GM21360 (cell line): ENCODE data around the gene EPN2.

Experiments used
- ATAC-seq: cut with Tn5 transposase; IDR thresholded peaks from one replicate; pipeline ENCODE4 v1.9.1; 2021; ENCODE audit warnings: mild to moderate bottlenecking, moderate library complexity; ENCODE audit not compliant: unreplicated experiment

Gene EPN2

GRCh38 chr17:19307521-19307920 lies 70.4 kb downstream of the EPN2 start:
- ATAC-seq: no peak

- ATAC-seq: no peak
Observed at GRCh38 chr17:19308398-19308797, 71.2 kb downstream of the EPN2 start.

- ATAC-seq: no peak
Observed at GRCh38 chr17:19309701-19310100, 72.5 kb downstream of the EPN2 start.

- no peak for ATAC-seq
Observed at GRCh38 chr17:19310151-19310550, 73.0 kb downstream of the EPN2 start.

- ATAC-seq: no peak
Observed at GRCh38 chr17:19311016-19311415, 73.8 kb downstream of the EPN2 start.

GRCh38 chr17:19311421-19312215 lies 74.5 kb downstream of the EPN2 start:
- ATAC-seq: no peak

GRCh38 chr17:19312406-19312805 lies 75.2 kb downstream of the EPN2 start:
- ATAC-seq: no peak

- no peak for ATAC-seq
Observed at GRCh38 chr17:19313066-19313745, 76.0 kb downstream of the EPN2 start.

- no peak for ATAC-seq
Observed at GRCh38 chr17:19313746-19314651, 76.8 kb downstream of the EPN2 start.

GRCh38 chr17:19315104-19315503 lies 77.9 kb downstream of the EPN2 start:
- ATAC-seq: no peak

GRCh38 chr17:19316761-19317358 lies 79.7 kb downstream of the EPN2 start:
- ATAC-seq: no peak

GRCh38 chr17:19317359-19318095 lies 80.4 kb downstream of the EPN2 start:
- ATAC-seq: no peak

- ATAC-seq: no peak
Observed at GRCh38 chr17:19318611-19319010, 81.4 kb downstream of the EPN2 start.

GRCh38 chr17:19319771-19320505 lies 82.8 kb downstream of the EPN2 start:
- no peak for ATAC-seq

- ATAC-seq: no peak
Observed at GRCh38 chr17:19320876-19321275, 83.7 kb downstream of the EPN2 start.

GRCh38 chr17:19321481-19322128 lies 84.4 kb downstream of the EPN2 start:
- no peak for ATAC-seq

GRCh38 chr17:19322129-19322505 lies 85.0 kb downstream of the EPN2 start:
- no peak for ATAC-seq

GRCh38 chr17:19322861-19323260 lies 85.7 kb downstream of the EPN2 start:
- ATAC-seq: no peak

GRCh38 chr17:19325542-19325941 lies 88.4 kb downstream of the EPN2 start:
- no peak for ATAC-seq
